ENCODE measurements around the gene PKNOX2. TPM values are rescaled to one million over a fixed set of nuclear protein-coding genes. Genes with fewer than 3 reads are reported as not detected.

The PKNOX2 gene
- total and polyA plus RNA-seq, 4 donors, result 0.14 to 0.29 (median 0.24) TPM

DNA sequence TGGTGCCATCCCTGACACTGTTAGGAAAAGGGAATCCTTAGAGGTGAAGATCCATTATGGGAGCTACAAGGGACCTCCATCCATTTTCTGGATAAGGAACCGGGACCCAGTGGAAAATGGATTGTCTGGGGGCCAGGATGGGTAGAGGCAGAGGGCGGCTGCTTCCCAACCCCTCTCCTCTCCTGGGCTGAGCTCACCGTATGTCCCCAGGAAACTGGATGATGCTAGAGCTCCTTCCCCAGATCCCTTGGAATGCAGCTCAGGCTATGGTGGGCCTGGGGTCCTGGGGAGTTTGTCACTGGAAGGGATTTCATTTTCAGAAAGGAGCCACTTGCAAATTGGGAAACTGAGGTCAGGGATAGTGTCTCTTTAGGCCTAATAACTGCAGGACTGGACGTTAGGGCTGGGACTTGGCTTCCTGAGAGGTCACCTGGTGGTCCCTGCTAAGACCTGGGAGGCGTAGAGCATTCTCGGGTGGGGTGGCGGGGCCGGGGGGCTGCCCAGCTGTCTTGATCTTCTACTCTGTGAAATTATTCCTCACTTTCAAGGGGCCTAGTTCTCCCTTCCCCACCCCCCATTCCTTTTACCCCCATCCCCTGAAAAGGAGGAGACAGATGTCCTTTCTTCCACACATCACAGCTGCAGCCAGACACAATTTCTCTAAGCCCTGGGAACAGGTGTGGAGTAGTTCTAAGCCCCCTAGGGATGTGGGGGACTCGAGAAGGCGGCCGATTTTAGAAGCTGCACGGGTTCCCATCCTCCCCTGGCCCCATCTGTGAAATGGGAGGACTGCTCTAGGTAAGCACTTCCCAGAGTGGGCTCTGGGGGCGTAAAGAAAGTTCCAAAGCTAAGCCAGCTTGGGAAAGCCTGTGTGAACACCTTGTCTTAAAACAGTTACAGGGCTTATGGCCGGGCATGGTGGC lies 99.8 kb downstream of the PKNOX2 start:
- H3K4me3 ChIP-seq (ENCODE audit: low read depth in 1 of 3, low read length in 3 of 3), result no peak overlapping the region
- H3K9me3 ChIP-seq (ENCODE audit: control insufficient read depth in 4 of 4, low read length in 3 of 4), result no peaks in the 10 kb centered on the region
- 77% methylated on average over 14 of the region's 14 CpGs for WGBS
- no peak for DNase-seq (ENCODE audit: low spot score)
- H3K4me1 ChIP-seq (ENCODE audit: control insufficient read depth in 4 of 4, insufficient read depth in 4 of 4, low read length in 3 of 4), result peaks cover 0 to 2% (median 0%) of the 10 kb centered on the region in 4 donors
- no peak overlapping the region for H3K9ac ChIP-seq (ENCODE audit: low read depth in 1 of 2, low read length in 2 of 2)
- no peaks in the 10 kb centered on the region for H3K36me3 ChIP-seq (ENCODE audit: control insufficient read depth in 4 of 4, insufficient read depth in 3 of 4, low read depth in 1 of 4, low read length in 3 of 4)
- H3K27ac ChIP-seq (ENCODE audit: low read depth in 1 of 2, low read length in 2 of 2), result no peak overlapping the region
- TF ChIP-seq REST (IDR thresholded peaks at IDR 0.05) (no peak), RXRA (IDR thresholded peaks at IDR 0.05) (no peak), EGR1 (IDR thresholded peaks at IDR 0.05; ENCODE audit: low read depth in 2 of 2) (no peak), YY1 (IDR thresholded peaks at IDR 0.05) (no peak), CTCF (IDR thresholded peaks at IDR 0.05; ENCODE audit: low read depth, low read length, missing input control) (no peak), FOXA1 (IDR thresholded peaks at IDR 0.05) (no peak), FOXA2 (IDR thresholded peaks at IDR 0.05) (no peak), HNF4G (IDR thresholded peaks at IDR 0.05) (no peak), SP1 (IDR thresholded peaks at IDR 0.05) (no peak), TAF1 (conservative IDR thresholded peaks at IDR 0.05) (no peak), GABPA (IDR thresholded peaks at IDR 0.05 in 1 of 2, conservative IDR thresholded peaks at IDR 0.05 in 1 of 2) (no peak), NR2F2 (IDR thresholded peaks at IDR 0.05) (no peak), RAD21 (IDR thresholded peaks at IDR 0.05) (no peak), HNF4A (conservative IDR thresholded peaks at IDR 0.05) (no peak), JUND (IDR thresholded peaks at IDR 0.05) (no peak)
- TF ChIP-seq, protein P1, sequence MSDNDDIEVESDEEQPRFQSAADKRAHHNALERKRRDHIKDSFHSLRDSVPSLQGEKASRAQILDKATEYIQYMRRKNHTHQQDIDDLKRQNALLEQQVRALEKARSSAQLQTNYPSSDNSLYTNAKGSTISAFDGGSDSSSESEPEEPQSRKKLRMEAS (IDR thresholded peaks at IDR 0.05), result no peak
- TF ChIP-seq, protein P2, sequence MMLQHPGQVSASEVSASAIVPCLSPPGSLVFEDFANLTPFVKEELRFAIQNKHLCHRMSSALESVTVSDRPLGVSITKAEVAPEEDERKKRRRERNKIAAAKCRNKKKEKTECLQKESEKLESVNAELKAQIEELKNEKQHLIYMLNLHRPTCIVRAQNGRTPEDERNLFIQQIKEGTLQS (IDR thresholded peaks at IDR 0.05), result no peak
- TF ChIP-seq, protein P3, sequence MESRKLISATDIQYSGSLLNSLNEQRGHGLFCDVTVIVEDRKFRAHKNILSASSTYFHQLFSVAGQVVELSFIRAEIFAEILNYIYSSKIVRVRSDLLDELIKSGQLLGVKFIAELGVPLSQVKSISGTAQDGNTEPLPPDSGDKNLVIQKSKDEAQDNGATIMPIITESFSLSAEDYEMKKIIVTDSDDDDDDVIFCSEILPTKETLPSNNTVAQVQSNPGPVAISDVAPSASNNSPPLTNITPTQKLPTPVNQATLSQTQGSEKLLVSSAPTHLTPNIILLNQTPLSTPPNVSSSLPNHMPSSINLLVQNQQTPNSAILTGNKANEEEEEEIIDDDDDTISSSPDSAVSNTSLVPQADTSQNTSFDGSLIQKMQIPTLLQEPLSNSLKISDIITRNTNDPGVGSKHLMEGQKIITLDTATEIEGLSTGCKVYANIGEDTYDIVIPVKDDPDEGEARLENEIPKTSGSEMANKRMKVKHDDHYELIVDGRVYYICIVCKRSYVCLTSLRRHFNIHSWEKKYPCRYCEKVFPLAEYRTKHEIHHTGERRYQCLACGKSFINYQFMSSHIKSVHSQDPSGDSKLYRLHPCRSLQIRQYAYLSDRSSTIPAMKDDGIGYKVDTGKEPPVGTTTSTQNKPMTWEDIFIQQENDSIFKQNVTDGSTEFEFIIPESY (IDR thresholded peaks at IDR 0.05), result no peak
- H3K27me3 ChIP-seq (ENCODE audit: control insufficient read depth in 4 of 4, insufficient read depth in 4 of 4, low read length in 3 of 4), result peaks cover 0 to 16% (median 0%) of the 10 kb centered on the region in 4 donors
